ENCODE data around the gene TMEM258.

The TMEM258 gene

GRCh38 chr11:61785837-61786402, 6.5 kb downstream of the TMEM258 start:
- H3K4me3 ChIP-seq (ENCODE audit: low read depth, low read length), result no peak overlapping the region
- TF ChIP-seq CTCF (IDR thresholded peaks at IDR 0.05; ENCODE audit: borderline replicate concordance, insufficient read depth, low read depth, low read length), result 0 out of 2 replicates have a peak, but pooled peaks have one; percentile 12

GRCh38 chr11:61784506-61784805, 7.9 kb downstream of the TMEM258 start:
- H3K4me3 ChIP-seq (ENCODE audit: low read depth, low read length), result no peak overlapping the region
- TF ChIP-seq CTCF (IDR thresholded peaks at IDR 0.05; ENCODE audit: borderline replicate concordance, insufficient read depth, low read depth, low read length), result no peak

DNA sequence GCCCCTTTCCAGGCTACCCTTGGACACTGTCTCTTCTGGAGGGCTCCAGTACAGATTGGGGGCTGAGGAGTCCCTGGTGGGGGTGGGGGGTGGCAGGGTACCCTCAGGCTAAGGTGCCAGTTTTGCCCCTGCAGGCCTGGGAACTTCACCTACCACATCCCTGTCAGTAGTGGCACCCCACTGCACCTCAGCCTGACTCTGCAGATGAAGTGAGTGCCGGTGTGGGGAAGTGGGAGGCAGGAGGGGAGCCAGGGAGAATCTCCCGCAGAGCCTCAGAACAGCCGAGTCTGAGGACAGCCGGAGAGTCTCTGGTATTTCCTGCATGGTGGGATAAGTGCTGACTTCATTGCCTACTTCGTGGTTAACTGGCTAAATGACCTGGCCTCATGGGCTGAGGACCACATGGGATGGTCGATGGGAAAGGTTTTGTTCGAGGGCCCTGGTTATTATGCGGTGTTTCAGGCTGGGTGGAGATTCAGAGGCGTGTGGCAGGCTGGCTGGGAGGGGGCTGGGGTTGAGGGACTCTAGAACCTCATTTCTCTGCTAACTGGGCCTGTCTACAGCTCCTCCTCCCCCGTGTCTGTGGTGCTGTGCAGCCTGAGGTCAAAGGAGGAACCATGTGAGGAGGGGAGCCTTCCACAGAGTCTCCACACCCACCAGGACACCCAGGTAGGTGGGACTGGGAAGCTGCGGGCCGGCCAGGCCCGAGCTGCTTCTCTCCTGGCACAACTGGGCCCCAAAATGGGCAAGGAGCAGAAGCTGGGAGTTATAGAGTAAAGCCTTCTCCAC, 8.5 kb downstream of the TMEM258 start:
- no peak overlapping the region for H3K4me3 ChIP-seq (ENCODE audit: low read depth, low read length)
- no peak for TF ChIP-seq CTCF (IDR thresholded peaks at IDR 0.05; ENCODE audit: borderline replicate concordance, insufficient read depth, low read depth, low read length)

DNA sequence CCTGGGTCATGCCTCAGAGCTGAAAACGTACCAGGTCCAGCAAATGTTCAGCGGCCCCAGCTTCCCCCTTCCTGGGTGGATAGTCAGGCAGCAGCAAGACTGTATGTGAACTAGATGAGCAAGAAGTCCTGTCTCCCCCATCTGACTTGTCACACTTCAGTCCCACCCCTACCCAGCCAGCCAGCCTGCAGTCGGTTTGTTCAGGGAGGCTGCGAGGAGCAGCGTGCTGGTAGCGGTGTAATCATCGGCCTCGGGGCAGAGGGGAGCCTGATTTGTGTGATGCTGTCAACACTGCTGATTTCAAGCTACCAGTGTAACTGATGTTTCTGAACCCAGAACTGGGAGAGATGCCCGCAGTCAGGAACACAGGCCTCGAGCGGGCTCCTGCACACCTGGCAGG, 9.6 kb downstream of the TMEM258 start:
- H3K4me3 ChIP-seq (ENCODE audit: low read depth, low read length), result no peak overlapping the region
- no peak for TF ChIP-seq CTCF (IDR thresholded peaks at IDR 0.05; ENCODE audit: borderline replicate concordance, insufficient read depth, low read depth, low read length)

DNA sequence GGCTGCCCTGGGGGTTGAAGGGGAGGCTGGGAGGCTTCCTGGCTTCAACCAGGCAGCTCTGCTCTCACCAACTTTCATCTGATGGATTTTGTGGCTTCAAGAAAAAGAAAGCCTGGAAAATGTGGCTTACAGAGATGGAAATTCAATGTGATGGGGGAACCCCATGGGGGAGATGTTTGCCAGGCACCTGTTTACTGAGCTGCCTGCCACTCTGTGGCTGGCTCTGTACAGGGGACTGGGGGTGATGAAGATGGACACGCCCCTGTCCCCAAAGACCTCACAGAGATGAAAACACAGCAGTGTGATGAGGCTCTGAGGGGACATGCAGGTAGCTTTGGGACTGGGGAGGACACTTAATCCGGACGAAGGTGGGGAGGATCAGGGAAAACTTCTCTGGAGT, 10.1 kb downstream of the TMEM258 start:
- no peak overlapping the region for H3K4me3 ChIP-seq (ENCODE audit: low read depth, low read length)
- TF ChIP-seq CTCF (IDR thresholded peaks at IDR 0.05; ENCODE audit: borderline replicate concordance, insufficient read depth, low read depth, low read length), result no peak

GRCh38 chr11:61781585-61781984, 10.8 kb downstream of the TMEM258 start:
- TF ChIP-seq CTCF (IDR thresholded peaks at IDR 0.05; ENCODE audit: borderline replicate concordance, insufficient read depth, low read depth, low read length), result no peak
- H3K4me3 ChIP-seq (ENCODE audit: low read depth, low read length), result no peak overlapping the region

DNA sequence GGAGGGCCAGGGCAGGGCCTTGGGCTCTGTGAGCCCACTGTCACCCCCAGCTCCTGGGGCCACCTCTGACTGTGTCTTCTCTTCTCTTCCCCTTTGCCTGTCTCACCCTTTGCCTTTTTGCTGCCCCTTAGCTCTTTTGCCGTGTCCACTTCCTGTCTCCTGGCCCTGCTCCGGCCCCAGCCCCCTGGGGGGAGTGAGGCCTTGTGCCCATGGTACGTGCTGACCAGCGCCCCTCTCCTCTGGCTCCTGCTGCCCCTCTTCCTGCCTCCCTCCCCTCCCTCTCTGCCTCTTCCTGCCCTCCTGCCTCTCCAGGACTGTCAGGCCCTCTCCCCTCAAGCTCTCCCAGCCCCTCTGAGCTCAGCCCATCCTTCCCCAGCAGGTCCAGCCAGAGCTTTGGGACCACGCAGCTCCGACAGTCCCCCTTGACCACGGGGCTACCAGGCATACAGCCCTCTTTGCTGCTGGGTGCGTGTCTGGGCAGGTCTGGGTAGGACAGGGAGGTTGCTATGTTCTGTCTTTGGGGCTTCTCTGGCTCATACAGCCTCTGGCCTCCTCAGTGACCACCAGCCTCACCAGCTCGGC, 11.7 kb downstream of the TMEM258 start:
- H3K4me3 ChIP-seq (ENCODE audit: low read depth, low read length), result no peak overlapping the region
- no peak for TF ChIP-seq CTCF (IDR thresholded peaks at IDR 0.05; ENCODE audit: borderline replicate concordance, insufficient read depth, low read depth, low read length)
